Measurements from ENCODE around the gene ZNF672.

DNA sequence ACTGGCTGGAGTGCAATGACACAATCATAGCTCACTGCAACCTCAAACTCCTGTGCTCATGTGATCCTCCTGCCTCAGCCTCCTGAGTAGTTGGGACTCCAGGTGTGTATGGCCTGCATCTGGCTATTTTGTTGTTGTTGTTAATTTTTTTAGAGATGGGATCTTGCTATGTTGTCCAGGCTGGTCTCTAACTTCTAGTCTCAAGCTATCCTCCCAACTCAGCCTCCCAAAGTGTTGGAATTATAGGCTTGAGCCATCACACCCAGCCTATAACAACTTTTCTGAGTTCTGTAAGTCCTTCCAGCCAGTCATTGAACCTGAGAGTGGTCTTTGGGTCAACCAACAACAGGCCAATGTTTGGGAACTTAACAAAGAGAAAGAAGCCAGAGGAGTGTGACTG is 56.8 kb downstream of the ZNF672 start:
- TF ChIP-seq, protein P1, sequence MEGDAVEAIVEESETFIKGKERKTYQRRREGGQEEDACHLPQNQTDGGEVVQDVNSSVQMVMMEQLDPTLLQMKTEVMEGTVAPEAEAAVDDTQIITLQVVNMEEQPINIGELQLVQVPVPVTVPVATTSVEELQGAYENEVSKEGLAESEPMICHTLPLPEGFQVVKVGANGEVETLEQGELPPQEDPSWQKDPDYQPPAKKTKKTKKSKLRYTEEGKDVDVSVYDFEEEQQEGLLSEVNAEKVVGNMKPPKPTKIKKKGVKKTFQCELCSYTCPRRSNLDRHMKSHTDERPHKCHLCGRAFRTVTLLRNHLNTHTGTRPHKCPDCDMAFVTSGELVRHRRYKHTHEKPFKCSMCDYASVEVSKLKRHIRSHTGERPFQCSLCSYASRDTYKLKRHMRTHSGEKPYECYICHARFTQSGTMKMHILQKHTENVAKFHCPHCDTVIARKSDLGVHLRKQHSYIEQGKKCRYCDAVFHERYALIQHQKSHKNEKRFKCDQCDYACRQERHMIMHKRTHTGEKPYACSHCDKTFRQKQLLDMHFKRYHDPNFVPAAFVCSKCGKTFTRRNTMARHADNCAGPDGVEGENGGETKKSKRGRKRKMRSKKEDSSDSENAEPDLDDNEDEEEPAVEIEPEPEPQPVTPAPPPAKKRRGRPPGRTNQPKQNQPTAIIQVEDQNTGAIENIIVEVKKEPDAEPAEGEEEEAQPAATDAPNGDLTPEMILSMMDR (IDR thresholded peaks at IDR 0.05): no peak
- no peak for TF ChIP-seq POLR2A (IDR thresholded peaks at IDR 0.05)

Measured in testis (tissue), 2 donors.